Ishikawa (cell line): ENCODE data around the gene COX6A2.

Source experiments
- CEBPB ChIP-seq: IDR thresholded peaks from 2 replicates; pipeline ENCODE4 v1.6.1; 2012
- CREB1 ChIP-seq: IDR thresholded peaks from 2 replicates; pipeline ENCODE4 v1.6.1; 2012; ENCODE audit warnings: low read depth
- EGR1 ChIP-seq: IDR thresholded peaks from 2 replicates; pipeline ENCODE4 v1.6.1; 2012
- EP300 ChIP-seq: IDR thresholded peaks from 2 replicates; pipeline ENCODE4 v1.6.1; 2012; ENCODE audit warnings: borderline replicate concordance
- FOXM1 ChIP-seq: IDR thresholded peaks from 2 replicates; pipeline ENCODE4 v1.6.1; 2012; ENCODE audit warnings: low read depth, borderline replicate concordance
- MAX ChIP-seq: IDR thresholded peaks from 2 replicates; pipeline ENCODE4 v1.6.1; 2012
- NFIC ChIP-seq: IDR thresholded peaks from 2 replicates; pipeline ENCODE4 v1.6.1; 2012
- RAD21 ChIP-seq: IDR thresholded peaks from 2 replicates; pipeline ENCODE4 v1.6.1; 2012; ENCODE audit warnings: low read depth
- REST ChIP-seq: IDR thresholded peaks from 2 replicates; pipeline ENCODE4 v1.6.1; 2012; ENCODE audit warnings: low read depth, mild to moderate bottlenecking
- TAF1 ChIP-seq: IDR thresholded peaks from 2 replicates; pipeline ENCODE4 v1.6.1; 2012; ENCODE audit warnings: low read depth, mild to moderate bottlenecking
- TCF12 ChIP-seq: IDR thresholded peaks from 2 replicates; pipeline ENCODE4 v1.6.1; 2012; ENCODE audit warnings: low read depth
- TEAD4 ChIP-seq: IDR thresholded peaks from 2 replicates; pipeline ENCODE4 v1.6.1; 2012
- USF1 ChIP-seq: IDR thresholded peaks from 2 replicates; pipeline ENCODE4 v1.6.1; 2012
- YY1 ChIP-seq: IDR thresholded peaks from 2 replicates; pipeline ENCODE4 v1.6.1; 2012; ENCODE audit warnings: low read depth
- ZBTB7A ChIP-seq: IDR thresholded peaks from 2 replicates; pipeline ENCODE4 v1.6.1; 2012; ENCODE audit warnings: low read depth

Gene COX6A2

GRCh38 chr16:31428638-31429247, 583 bp upstream of the COX6A2 start:
- TF ChIP-seq CREB1, result no peak
- TF ChIP-seq CEBPB, result no peak
- no peak for TF ChIP-seq USF1
- TF ChIP-seq REST, result no peak
- TF ChIP-seq EGR1, result no peak
- TF ChIP-seq YY1, result no peak
- no peak for TF ChIP-seq TAF1
- no peak for TF ChIP-seq MAX
- no peak for TF ChIP-seq FOXM1
- no peak for TF ChIP-seq EP300
- no peak for TF ChIP-seq TEAD4
- TF ChIP-seq ZBTB7A, result no peak
- TF ChIP-seq NFIC, result no peak
- TF ChIP-seq RAD21, result no peak
- TF ChIP-seq TCF12, result no peak

GRCh38 chr16:31427441-31428278, 500 bp downstream of the COX6A2 start:
- TF ChIP-seq MAX (peak; percentile 96), EP300 (no peak), TCF12 (no peak)

GRCh38 chr16:31423801-31424200, 4.4 kb downstream of the COX6A2 start:
- no peak for TF ChIP-seq RAD21
- TF ChIP-seq NFIC, result no peak

- TF ChIP-seq REST (no peak), CREB1 (no peak), EGR1 (no peak), EP300 (no peak), TAF1 (no peak), USF1 (no peak), TCF12 (no peak), FOXM1 (no peak)
Measured at GRCh38 chr16:31423241-31423640, 4.9 kb downstream of the COX6A2 start.

- no peak for TF ChIP-seq TAF1
- TF ChIP-seq CEBPB, result no peak
- no peak for TF ChIP-seq REST
- no peak for TF ChIP-seq NFIC
- no peak for TF ChIP-seq FOXM1
- TF ChIP-seq EGR1, result no peak
- TF ChIP-seq RAD21, result no peak
- no peak for TF ChIP-seq CREB1
- TF ChIP-seq MAX, result no peak
- no peak for TF ChIP-seq YY1
- TF ChIP-seq TEAD4, result no peak
- no peak for TF ChIP-seq TCF12
- TF ChIP-seq ZBTB7A, result no peak
- no peak for TF ChIP-seq EP300
- no peak for TF ChIP-seq USF1
Measured at GRCh38 chr16:31421587-31421986, 6.6 kb downstream of the COX6A2 start.
